A549 treated with RU486 at 1 μM for 4 hours (cell line): ENCODE results near the gene TAS2R14. TPM values are rescaled to one million over a fixed set of nuclear protein-coding genes. Genes with fewer than 3 reads are reported as not detected.

Experiments used
- total RNA-seq: library from RNA; stranded (reverse); fragments of 200-300 nt; extraction: Qiagen RNA extraction; gene quantifications from 5 replicates; pipeline ENCODE4 v1.2.3, GENCODE V29; 2022; ENCODE audit warnings: low read depth

The TAS2R14 gene
- 0.38 to 0.81 TPM (median 0.73 TPM) in 5 replicates for total RNA-seq

GRCh38 chr12:10939163-10939562 is at the start of gene TAS2R14:
Gene TAS2R14 (minus strand): TSS chr12:10939263. CDS start chr12:10939207, 56 bp downstream.

GRCh38 chr12:10986812-10987211 is 47.7 kb upstream of the TAS2R14 start, which contains the start of gene TAS2R50:
Gene TAS2R50 (minus strand): TSS chr12:10986912. CDS start chr12:10986860, 52 bp downstream.

GRCh38 chr12:10928746-10929286 is 10.2 kb downstream of the TAS2R14 start, which contains the start of gene PRH2:
Gene PRH2 (plus strand): TSS chr12:10929236. CDS start chr12:10929274, 38 bp downstream.

GRCh38 chr12:10909462-10909861 is 29.6 kb downstream of the TAS2R14 start, which contains the start of gene TAS2R13:
Gene TAS2R13 (minus strand): TSS chr12:10909562. CDS start chr12:10909298, 264 bp downstream.

Other genes with a start within 250 kb of the TAS2R14 start
- 257 to 299 TPM (median 275 TPM) in 5 replicates for gene YBX3, start 215.9 kb downstream of the TAS2R14 start, total RNA-seq
- gene TAS2R7, start 136.6 kb downstream of the TAS2R14 start, total RNA-seq: not detected in 5 replicates
- gene TAS2R8, start 132.0 kb downstream of the TAS2R14 start, total RNA-seq: not detected in 5 replicates
- not detected in 5 replicates for gene TAS2R9, start 129.1 kb downstream of the TAS2R14 start, total RNA-seq
- 0.19 TPM in 1 of 5 replicates, not detected in the others for gene TAS2R10, start 112.9 kb downstream of the TAS2R14 start, total RNA-seq
- gene PRR4, start 89.8 kb downstream of the TAS2R14 start, total RNA-seq: 1.9 to 5.3 TPM (median 3.3 TPM) in 5 replicates
- 2.8 to 5.7 TPM (median 3.0 TPM) in 5 replicates for gene PRH1, start 55.0 kb downstream of the TAS2R14 start, total RNA-seq
- gene TAS2R13, start 29.7 kb downstream of the TAS2R14 start, total RNA-seq: not detected in 5 replicates
- gene PRH2, start 10.0 kb downstream of the TAS2R14 start, total RNA-seq: not detected in 5 replicates
- not detected in 5 replicates for gene TAS2R50, start 47.6 kb upstream of the TAS2R14 start, total RNA-seq
- gene TAS2R20, start 59.0 kb upstream of the TAS2R14 start, total RNA-seq: 0.07 to 0.09 TPM in 2 of 5 replicates, not detected in the others
- 0.16 TPM in 1 of 5 replicates, not detected in the others for gene TAS2R19, start 83.4 kb upstream of the TAS2R14 start, total RNA-seq
- gene TAS2R31, start 92.1 kb upstream of the TAS2R14 start, total RNA-seq: 0.14 to 0.33 TPM (median 0.18 TPM) in 4 of 5 replicates, not detected in the other
- gene TAS2R46, start 123.0 kb upstream of the TAS2R14 start, total RNA-seq: not detected in 5 replicates
- gene TAS2R43, start 153.1 kb upstream of the TAS2R14 start, total RNA-seq: not detected in 5 replicates
- not detected in 5 replicates for gene TAS2R30, start 195.4 kb upstream of the TAS2R14 start, total RNA-seq
- 6.6 to 9.2 TPM (median 8.7 TPM) in 5 replicates for gene SMIM10L1, start 231.9 kb upstream of the TAS2R14 start, total RNA-seq
- not detected in 5 replicates for gene TAS2R42, start 247.7 kb upstream of the TAS2R14 start, total RNA-seq